Measurements from ENCODE around the gene GOLGA1.

The GOLGA1 gene

DNA sequence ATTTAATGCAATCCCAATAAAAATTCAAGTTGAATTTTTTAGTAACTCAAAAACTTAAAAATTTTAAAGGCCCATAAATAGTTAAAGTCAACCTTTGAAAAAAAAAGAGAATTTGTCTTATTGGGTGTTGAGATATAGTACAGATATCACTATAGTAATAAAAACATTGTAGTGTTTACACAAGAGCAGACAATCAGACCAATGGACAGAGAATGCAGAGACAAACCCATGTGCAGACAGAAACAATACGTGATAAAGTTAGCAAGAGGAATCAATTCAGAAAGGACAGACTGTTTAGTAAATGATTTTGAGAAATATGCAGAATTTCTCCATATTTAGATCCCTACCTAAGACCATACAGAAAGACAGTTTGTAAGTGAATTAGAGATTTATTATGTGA lies 33.9 kb downstream of the GOLGA1 start:
- no peaks in the 10 kb centered on the region for H3K4me1 ChIP-seq (ENCODE audit: low read length)
- no peak for DNase-seq
- no peak overlapping the region for H3K4me2 ChIP-seq (ENCODE audit: low read depth, low read length)
- H3F3A ChIP-seq (ENCODE audit: insufficient read depth, low read length) = no peaks in the 10 kb centered on the region
- H2AFZ ChIP-seq (ENCODE audit: low read length) = no peak overlapping the region
- no peaks in the 10 kb centered on the region for H3K9me2 ChIP-seq (replicated peaks; ENCODE audit: insufficient read depth, low read length)
- no peaks in the 10 kb centered on the region for H3K36me3 ChIP-seq (replicated peaks; ENCODE audit: insufficient read depth, low read length)
- no peak overlapping the region for H3K9ac ChIP-seq (ENCODE audit: low read length)
- no peak overlapping the region for H3K27ac ChIP-seq (ENCODE audit: low read length)
- H3K4me3 ChIP-seq (ENCODE audit: low read length) = no peak overlapping the region
- H4K20me1 ChIP-seq (ENCODE audit: insufficient read depth, low read length) = no peaks in the 10 kb centered on the region
- no peak for TF ChIP-seq EZH2phosphoT487 (IDR thresholded peaks at IDR 0.05; ENCODE audit: low read length)
- TF ChIP-seq EZH2 (optimal IDR thresholded peaks at IDR 0.05; ENCODE audit: low read depth, low read length) = no peak
- no peak for TF ChIP-seq CTCF (IDR thresholded peaks at IDR 0.05; ENCODE audit: low read length)
- no peaks in the 10 kb centered on the region for H3K79me2 ChIP-seq (ENCODE audit: low read length)
- H3K27me3 ChIP-seq (replicated peaks; ENCODE audit: insufficient read depth, low read length) = no peaks in the 10 kb centered on the region
- H3K9me3 ChIP-seq (replicated peaks; ENCODE audit: insufficient read depth, low read length) = no peaks in the 10 kb centered on the region

DNA sequence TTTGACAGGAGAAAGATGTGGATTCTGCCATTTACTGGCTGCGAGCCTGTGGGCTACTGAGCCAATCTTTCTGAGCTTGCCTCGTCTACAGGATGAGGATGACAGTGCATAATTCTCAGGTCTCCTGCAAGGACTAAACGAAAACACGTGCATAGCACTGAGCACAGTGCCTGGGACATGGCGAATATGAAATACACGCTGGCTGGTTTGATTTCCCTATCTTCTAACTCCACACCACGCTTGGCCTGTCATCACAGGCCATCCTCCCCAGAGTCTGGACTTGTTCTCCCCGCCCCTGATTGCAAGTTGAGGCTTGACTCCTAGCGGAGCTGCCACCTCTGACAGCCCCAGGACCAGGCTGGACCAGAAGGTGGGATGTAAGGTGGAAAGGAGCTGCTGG lies 41.0 kb downstream of the GOLGA1 start:
- Histone ChIP-seq H3K9me2 (replicated peaks; ENCODE audit: insufficient read depth, low read length) (no peaks in the 10 kb centered on the region), H3K4me1 (ENCODE audit: low read length) (no peaks in the 10 kb centered on the region), H3K27ac (ENCODE audit: low read length) (no peak overlapping the region), H3K4me2 (ENCODE audit: low read depth, low read length) (no peak overlapping the region), H3K9me3 (replicated peaks; ENCODE audit: insufficient read depth, low read length) (no peaks in the 10 kb centered on the region), H2AFZ (ENCODE audit: low read length) (no peak overlapping the region), H3F3A (ENCODE audit: insufficient read depth, low read length) (no peaks in the 10 kb centered on the region), H3K36me3 (replicated peaks; ENCODE audit: insufficient read depth, low read length) (no peaks in the 10 kb centered on the region), H3K9ac (ENCODE audit: low read length) (no peak overlapping the region), H3K79me2 (ENCODE audit: low read length) (no peaks in the 10 kb centered on the region), H4K20me1 (ENCODE audit: insufficient read depth, low read length) (no peaks in the 10 kb centered on the region), H3K27me3 (replicated peaks; ENCODE audit: insufficient read depth, low read length) (no peaks in the 10 kb centered on the region), H3K4me3 (ENCODE audit: low read length) (no peak overlapping the region)
- no peak for DNase-seq
- TF ChIP-seq EZH2phosphoT487 (IDR thresholded peaks at IDR 0.05; ENCODE audit: low read length) (no peak), CTCF (IDR thresholded peaks at IDR 0.05; ENCODE audit: low read length) (no peak), EZH2 (optimal IDR thresholded peaks at IDR 0.05; ENCODE audit: low read depth, low read length) (no peak)

DNA sequence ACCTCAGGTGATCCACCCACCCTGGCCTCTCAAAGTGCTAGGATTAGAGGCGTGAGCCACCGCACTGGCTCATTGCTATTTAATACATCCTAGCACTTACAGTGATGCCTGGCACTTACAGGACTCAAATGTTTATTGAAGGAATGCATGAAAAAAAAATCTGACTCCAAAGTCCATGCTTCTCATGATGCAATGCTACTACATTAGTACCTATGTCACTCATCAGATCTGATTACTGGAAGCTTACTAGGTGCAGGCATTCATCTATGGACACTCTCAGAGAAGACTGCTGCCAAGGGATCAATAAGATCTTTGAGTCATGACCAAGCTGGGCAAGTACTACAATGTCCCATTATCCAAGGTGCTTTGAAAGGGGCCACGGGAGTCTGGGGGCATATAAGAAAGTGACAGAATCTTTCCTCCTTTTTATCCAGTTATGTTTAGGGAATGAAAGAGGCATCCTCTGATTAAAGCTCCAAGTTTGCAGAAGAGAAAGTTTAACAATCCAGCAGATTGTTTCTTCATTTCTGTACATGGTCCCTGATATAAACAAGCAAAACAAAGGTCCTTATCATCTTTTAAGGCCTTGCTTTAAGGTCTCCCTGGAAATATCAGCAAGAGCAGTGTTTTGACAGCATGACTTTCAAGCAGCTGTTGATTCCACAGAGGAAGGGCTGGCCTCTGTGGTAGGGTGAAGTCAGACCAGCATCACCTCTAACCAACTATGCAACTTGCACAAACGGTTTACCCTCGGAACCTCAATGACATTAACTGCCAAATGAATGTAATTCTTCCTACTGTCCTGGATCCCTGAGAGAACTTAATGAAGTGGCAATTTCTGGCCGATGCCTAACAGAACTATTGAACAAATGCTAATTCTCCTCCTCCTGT lies 43.1 kb downstream of the GOLGA1 start:
- H3K9me3 ChIP-seq (replicated peaks; ENCODE audit: insufficient read depth, low read length) = no peaks in the 10 kb centered on the region
- no peak overlapping the region for H3K4me2 ChIP-seq (ENCODE audit: low read depth, low read length)
- DNase-seq = no peak
- H3K4me3 ChIP-seq (ENCODE audit: low read length) = no peak overlapping the region
- no peaks in the 10 kb centered on the region for H3K79me2 ChIP-seq (ENCODE audit: low read length)
- H3K27me3 ChIP-seq (replicated peaks; ENCODE audit: insufficient read depth, low read length) = no peaks in the 10 kb centered on the region
- no peaks in the 10 kb centered on the region for H3K4me1 ChIP-seq (ENCODE audit: low read length)
- no peaks in the 10 kb centered on the region for H3K36me3 ChIP-seq (replicated peaks; ENCODE audit: insufficient read depth, low read length)
- no peaks in the 10 kb centered on the region for H3K9me2 ChIP-seq (replicated peaks; ENCODE audit: insufficient read depth, low read length)
- H3K9ac ChIP-seq (ENCODE audit: low read length) = no peak overlapping the region
- no peaks in the 10 kb centered on the region for H3F3A ChIP-seq (ENCODE audit: insufficient read depth, low read length)
- H2AFZ ChIP-seq (ENCODE audit: low read length) = no peak overlapping the region
- no peak overlapping the region for H3K27ac ChIP-seq (ENCODE audit: low read length)
- no peaks in the 10 kb centered on the region for H4K20me1 ChIP-seq (ENCODE audit: insufficient read depth, low read length)
- TF ChIP-seq EZH2 (optimal IDR thresholded peaks at IDR 0.05; ENCODE audit: low read depth, low read length) (no peak), CTCF (IDR thresholded peaks at IDR 0.05; ENCODE audit: low read length) (no peak), EZH2phosphoT487 (IDR thresholded peaks at IDR 0.05; ENCODE audit: low read length) (no peak)
